Measurements from ENCODE around the gene JAM3.

DNA sequence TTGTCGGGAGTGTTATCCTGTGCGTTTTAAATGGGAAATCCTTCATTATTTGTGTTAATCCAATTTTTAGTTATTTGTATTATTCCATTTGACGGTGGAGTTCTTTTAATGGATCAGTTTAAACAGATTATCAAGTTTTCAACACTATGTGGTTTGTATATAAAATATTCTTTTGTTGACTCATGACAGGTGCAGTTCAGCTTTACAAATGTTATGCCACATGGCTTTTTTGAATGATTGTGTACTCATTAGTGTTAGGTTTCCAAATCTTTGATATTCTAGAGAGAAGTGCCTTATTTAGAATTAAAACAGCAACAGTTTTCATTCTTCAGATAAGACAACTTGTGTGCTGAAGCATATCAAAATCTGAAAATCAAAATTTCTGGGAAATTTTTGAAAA, 2.4 kb downstream of the JAM3 start:
- no peak for TF ChIP-seq BHLHE40 (IDR thresholded peaks at IDR 0.05; ENCODE audit: borderline replicate concordance)
- TF ChIP-seq SUZ12 (IDR thresholded peaks at IDR 0.05): no peak
- no peak for TF ChIP-seq ELF4 (IDR thresholded peaks at IDR 0.05)
- TF ChIP-seq FOXM1 (IDR thresholded peaks at IDR 0.05; ENCODE audit: borderline replicate concordance): no peak
- TF ChIP-seq HDGF (IDR thresholded peaks at IDR 0.05; ENCODE audit: borderline replicate concordance): no peak
- TF ChIP-seq TARDBP (IDR thresholded peaks at IDR 0.05): no peak
- no peak for TF ChIP-seq ZNF384 (IDR thresholded peaks at IDR 0.05)
- no peak for TF ChIP-seq NFRKB (IDR thresholded peaks at IDR 0.05)
- no peak for TF ChIP-seq FOXA1 (IDR thresholded peaks at IDR 0.05)
- TF ChIP-seq SP1 (IDR thresholded peaks at IDR 0.05): no peak
- TF ChIP-seq LEF1 (IDR thresholded peaks at IDR 0.05; ENCODE audit: borderline replicate concordance): no peak
- TF ChIP-seq FOXK2 (IDR thresholded peaks at IDR 0.05): no peak
- TF ChIP-seq CTBP1 (IDR thresholded peaks at IDR 0.05; ENCODE audit: borderline replicate concordance): no peak
- no peak for TF ChIP-seq PKNOX1 (IDR thresholded peaks at IDR 0.05)
